ENCODE measurements around the gene SH3TC1. TPM values are rescaled to one million over a fixed set of nuclear protein-coding genes. Genes with fewer than 3 reads are reported as not detected.

SH3TC1 gene
- polyA plus RNA-seq, 3 donors = 36.9 to 85.7 (median 41.9) TPM

GRCh38 chr4:8260656-8261111 lies 61.6 kb downstream of the SH3TC1 start:
- Histone ChIP-seq H3K79me2 (ENCODE audit: insufficient read depth, low read length) (no peaks in the 10 kb centered on the region), H3K27ac (ENCODE audit: low read depth in 1 of 2, low read length in 2 of 2) (no peak overlapping the region), H3K27me3 (ENCODE audit: control insufficient read depth in 2 of 2, insufficient read depth in 2 of 2, low read length in 2 of 2) (no peaks in the 10 kb centered on the region), H3K9ac (ENCODE audit: insufficient read depth, low read length, poor library complexity, severe bottlenecking) (peak overlapping the region; percentile 4), H3K4me1 (ENCODE audit: control insufficient read depth in 1 of 2, insufficient read depth in 2 of 2, low read length in 2 of 2) (peaks cover 11 to 20% of the 10 kb centered on the region in 2 donors), H4K20me1 (ENCODE audit: insufficient read depth, low read length) (no peaks in the 10 kb centered on the region), H3K4me3 (replicated peaks in 1 of 3; ENCODE audit: low read depth in 2 of 3, low read length in 3 of 3) (no peak overlapping the region), H3K4me2 (replicated peaks; ENCODE audit: extremely low read depth, low read length, poor library complexity, severe bottlenecking) (no peak overlapping the region), H3K9me3 (replicated peaks in 1 of 2; ENCODE audit: control insufficient read depth in 1 of 2, insufficient read depth in 1 of 2, low read length in 2 of 2) (no peaks in the 10 kb centered on the region), H3K36me3 (replicated peaks in 1 of 2; ENCODE audit: control insufficient read depth in 1 of 2, insufficient read depth in 2 of 2, low read length in 2 of 2) (no peaks in the 10 kb centered on the region), H2AFZ (ENCODE audit: insufficient read depth, low read depth, low read length, poor library complexity, severe bottlenecking) (no peak overlapping the region)
- 31% methylated on average over 8 of the region's 13 CpGs for WGBS (ENCODE audit: insufficient coverage)
- intact Hi-C loops (cut with micrococcal nuclease) = no loop called here
- Mint-ChIP-seq H3K4me3 (peak overlapping the region in 1 of 2 donors; percentile 41), H3K27ac (no peak overlapping the region), H3K27me3 (ENCODE audit: low read depth in 3 of 3) (peaks cover 3 to 8% (median 4%) of the 10 kb centered on the region in 3 donors), H3K4me1 (peaks cover 22% of the 10 kb centered on the region), H3K36me3 (no peaks in the 10 kb centered on the region), H3K9me3 (no peaks in the 10 kb centered on the region)
- TF ChIP-seq CTCF (IDR thresholded peaks at IDR 0.05) = no peak
- no peak for DNase-seq

- no peaks in the 10 kb centered on the region for H3K36me3 Mint-ChIP-seq
- peak; percentile 24 to 52 (median 24) for DNase-seq
Measured at GRCh38 chr4:8261851-8262535, 62.9 kb downstream of the SH3TC1 start.

More at GRCh38 chr4:8261851-8262535, 62.9 kb downstream of the SH3TC1 start:
- H3K9me3 ChIP-seq (replicated peaks in 1 of 2; ENCODE audit: control insufficient read depth in 1 of 2, insufficient read depth in 1 of 2, low read length in 2 of 2) = no peaks in the 10 kb centered on the region
- no peak overlapping the region for H3K4me3 ChIP-seq (replicated peaks in 1 of 3; ENCODE audit: low read depth in 2 of 3, low read length in 3 of 3)
- peak overlapping the region; percentile 58 for H3K4me2 ChIP-seq (replicated peaks; ENCODE audit: extremely low read depth, low read length, poor library complexity, severe bottlenecking)
- peak overlapping the region; percentile 24 to 51 for H3K4me3 Mint-ChIP-seq
- peaks cover 22% of the 10 kb centered on the region for H3K4me1 Mint-ChIP-seq
- peaks cover 1 to 8% (median 3%) of the 10 kb centered on the region in 3 donors for H3K27me3 Mint-ChIP-seq (ENCODE audit: low read depth in 3 of 3)
- H4K20me1 ChIP-seq (ENCODE audit: insufficient read depth, low read length) = no peaks in the 10 kb centered on the region
- no peak for TF ChIP-seq CTCF (IDR thresholded peaks at IDR 0.05)
- 23% methylated on average over 21 of the region's 25 CpGs for WGBS (ENCODE audit: insufficient coverage)
- H3K9ac ChIP-seq (ENCODE audit: insufficient read depth, low read length, poor library complexity, severe bottlenecking) = peak overlapping the region; percentile 32
- H3K4me1 ChIP-seq (ENCODE audit: control insufficient read depth in 1 of 2, insufficient read depth in 2 of 2, low read length in 2 of 2) = peaks cover 11 to 20% of the 10 kb centered on the region in 2 donors
- H3K27me3 ChIP-seq (ENCODE audit: control insufficient read depth in 2 of 2, insufficient read depth in 2 of 2, low read length in 2 of 2) = no peaks in the 10 kb centered on the region
- intact Hi-C loops (cut with micrococcal nuclease) = no loop called here
- no peaks in the 10 kb centered on the region for H3K79me2 ChIP-seq (ENCODE audit: insufficient read depth, low read length)
- H3K27ac Mint-ChIP-seq = peak overlapping the region in 1 of 7 donors; percentile 59
- no peak overlapping the region for H3K27ac ChIP-seq (ENCODE audit: low read depth in 1 of 2, low read length in 2 of 2)
- H2AFZ ChIP-seq (ENCODE audit: insufficient read depth, low read depth, low read length, poor library complexity, severe bottlenecking) = peak overlapping the region; percentile 72
- H3K36me3 ChIP-seq (replicated peaks in 1 of 2; ENCODE audit: control insufficient read depth in 1 of 2, insufficient read depth in 2 of 2, low read length in 2 of 2) = no peaks in the 10 kb centered on the region
- H3K9me3 Mint-ChIP-seq = no peaks in the 10 kb centered on the region

Data from CD14-positive monocyte (primary cell).